HG03469 (cell line): ENCODE results near the gene MINAR1.
"Not testable (repeated sequence)": the region's sequence is repeated elsewhere in the genome, so short reads cannot be mapped to it uniquely, and the experiment has no call there.

Experiments used
- ATAC-seq: cut with Tn5 transposase; IDR thresholded peaks from one replicate; pipeline ENCODE4 v1.9.1; 2021; ENCODE audit warnings: mild to moderate bottlenecking, moderate library complexity, moderate number of reproducible peaks; ENCODE audit not compliant: unreplicated experiment

Gene MINAR1

GRCh38 chr15:79431636-79432344 lies at the start of gene MINAR1:
Gene MINAR1 (plus strand): TSS chr15:79432336. CDS start chr15:79456148, 23,812 bp downstream.
- ATAC-seq, result no peak

- ATAC-seq, result no peak
Observed at GRCh38 chr15:79394231-79394630, 37.9 kb upstream of the MINAR1 start.

- no peak for ATAC-seq
Observed at GRCh38 chr15:79396850-79397249, 35.3 kb upstream of the MINAR1 start.

GRCh38 chr15:79397269-79397910 lies 34.7 kb upstream of the MINAR1 start:
- ATAC-seq, result no peak

GRCh38 chr15:79399606-79400005 lies 32.5 kb upstream of the MINAR1 start:
- no peak for ATAC-seq

GRCh38 chr15:79400650-79401049 lies 31.5 kb upstream of the MINAR1 start:
- ATAC-seq, result no peak

- no peak for ATAC-seq
Observed at GRCh38 chr15:79401301-79401700, 30.8 kb upstream of the MINAR1 start.

- no peak for ATAC-seq
Observed at GRCh38 chr15:79402136-79402535, 30.0 kb upstream of the MINAR1 start.

- no peak for ATAC-seq
Observed at GRCh38 chr15:79403501-79403900, 28.6 kb upstream of the MINAR1 start.

- ATAC-seq, result no peak
Observed at GRCh38 chr15:79406210-79406609, 25.9 kb upstream of the MINAR1 start.

GRCh38 chr15:79408041-79408440 lies 24.1 kb upstream of the MINAR1 start:
- no peak for ATAC-seq

GRCh38 chr15:79410237-79410636 lies 21.9 kb upstream of the MINAR1 start:
- ATAC-seq, result no peak

- no peak for ATAC-seq
Observed at GRCh38 chr15:79412010-79412409, 20.1 kb upstream of the MINAR1 start.

- no peak for ATAC-seq
Observed at GRCh38 chr15:79412429-79412828, 19.7 kb upstream of the MINAR1 start.

GRCh38 chr15:79416876-79417275 lies 15.3 kb upstream of the MINAR1 start:
- no peak for ATAC-seq

GRCh38 chr15:79418693-79419279 lies 13.3 kb upstream of the MINAR1 start:
- no peak for ATAC-seq

GRCh38 chr15:79425591-79426295 lies 6.4 kb upstream of the MINAR1 start:
- no peak for ATAC-seq

GRCh38 chr15:79426899-79427298 lies 5.2 kb upstream of the MINAR1 start:
- ATAC-seq, result not testable (repeated sequence)

- no peak for ATAC-seq
Observed at GRCh38 chr15:79427781-79428598, 4.1 kb upstream of the MINAR1 start.

- ATAC-seq, result no peak
Observed at GRCh38 chr15:79430901-79431635, 1.1 kb upstream of the MINAR1 start.
